ENCODE data around the gene CACNA2D3. TPM values are rescaled to one million over a fixed set of nuclear protein-coding genes. Genes with fewer than 3 reads are reported as not detected.

CACNA2D3 gene
- total RNA-seq, 1 donor from 2014 or later: 0.10 TPM

- DNase-seq (ENCODE audit: low spot score) (no peak), ATAC-seq (no peak)
Measured at GRCh38 chr3:54712539-54712938, 590.2 kb downstream of the CACNA2D3 start.

- no peak for DNase-seq (ENCODE audit: low spot score)
Measured at GRCh38 chr3:54713031-54713430, 590.7 kb downstream of the CACNA2D3 start.

GRCh38 chr3:54713455-54713854 lies 591.1 kb downstream of the CACNA2D3 start:
- DNase-seq (ENCODE audit: low spot score): no peak
- ATAC-seq: no peak

More at GRCh38 chr3:54713031-54713430, 590.7 kb downstream of the CACNA2D3 start:
- no peak for ATAC-seq

GRCh38 chr3:54714035-54714434 lies 591.7 kb downstream of the CACNA2D3 start:
- ATAC-seq (no peak), DNase-seq (ENCODE audit: low spot score) (no peak)

- no peak for DNase-seq (ENCODE audit: low spot score)
- ATAC-seq: no peak
Measured at GRCh38 chr3:54717506-54717905, 595.2 kb downstream of the CACNA2D3 start.

GRCh38 chr3:54719914-54720313 lies 597.6 kb downstream of the CACNA2D3 start:
- DNase-seq (ENCODE audit: low spot score): no peak
- ATAC-seq: no peak

- DNase-seq (ENCODE audit: low spot score): no peak
- no peak for ATAC-seq
Measured at GRCh38 chr3:54720604-54721003, 598.3 kb downstream of the CACNA2D3 start.

- DNase-seq (ENCODE audit: low spot score): no peak
Measured at GRCh38 chr3:54731732-54732445, 609.5 kb downstream of the CACNA2D3 start.

GRCh38 chr3:54733106-54734006 lies 611.0 kb downstream of the CACNA2D3 start:
- no peak for DNase-seq (ENCODE audit: low spot score)
- no peak for ATAC-seq

More at GRCh38 chr3:54731732-54732445, 609.5 kb downstream of the CACNA2D3 start:
- no peak for ATAC-seq

GRCh38 chr3:54736459-54736858 lies 614.1 kb downstream of the CACNA2D3 start:
- no peak for ATAC-seq

GRCh38 chr3:54743755-54744154 lies 621.4 kb downstream of the CACNA2D3 start:
- DNase-seq (ENCODE audit: low spot score): no peak
- ATAC-seq: no peak

More at GRCh38 chr3:54736459-54736858, 614.1 kb downstream of the CACNA2D3 start:
- no peak for DNase-seq (ENCODE audit: low spot score)

- no peak for ATAC-seq
- DNase-seq (ENCODE audit: low spot score): no peak
Measured at GRCh38 chr3:54744291-54744690, 621.9 kb downstream of the CACNA2D3 start.

GRCh38 chr3:54745843-54746242 lies 623.5 kb downstream of the CACNA2D3 start:
- no peak for DNase-seq (ENCODE audit: low spot score)
- no peak for ATAC-seq

- DNase-seq (ENCODE audit: low spot score): no peak
- ATAC-seq: no peak
Measured at GRCh38 chr3:54746722-54747121, 624.4 kb downstream of the CACNA2D3 start.

- DNase-seq (ENCODE audit: low spot score) (no peak), ATAC-seq (no peak)
Measured at GRCh38 chr3:54755756-54756155, 633.4 kb downstream of the CACNA2D3 start.

GRCh38 chr3:54756330-54756731 lies 634.0 kb downstream of the CACNA2D3 start:
- ATAC-seq (peak; percentile 23), DNase-seq (ENCODE audit: low spot score) (no peak)

GRCh38 chr3:54758461-54758860 lies 636.1 kb downstream of the CACNA2D3 start:
- DNase-seq (ENCODE audit: low spot score): no peak

GRCh38 chr3:54759166-54759565 lies 636.8 kb downstream of the CACNA2D3 start:
- ATAC-seq: no peak
- no peak for DNase-seq (ENCODE audit: low spot score)

More at GRCh38 chr3:54758461-54758860, 636.1 kb downstream of the CACNA2D3 start:
- no peak for ATAC-seq

- DNase-seq (ENCODE audit: low spot score): no peak
- ATAC-seq: no peak
Measured at GRCh38 chr3:54760201-54760600, 637.8 kb downstream of the CACNA2D3 start.

GRCh38 chr3:54761637-54762036 lies 639.3 kb downstream of the CACNA2D3 start:
- ATAC-seq: no peak
- no peak for DNase-seq (ENCODE audit: low spot score)

GRCh38 chr3:54764911-54765310 lies 642.6 kb downstream of the CACNA2D3 start:
- no peak for DNase-seq (ENCODE audit: low spot score)
- ATAC-seq: no peak

GRCh38 chr3:54771050-54771449 lies 648.7 kb downstream of the CACNA2D3 start:
- DNase-seq (ENCODE audit: low spot score): no peak
- no peak for ATAC-seq

Measured in left lobe of liver (tissue), 2 donors.